ENCODE data around the gene AUTS2. TPM values are rescaled to one million over a fixed set of nuclear protein-coding genes. Genes with fewer than 3 reads are reported as not detected.

AUTS2 gene
- total RNA-seq, 3 donors from 2014 or later: 31.5 to 94.3 (median 81.3) TPM

DNA sequence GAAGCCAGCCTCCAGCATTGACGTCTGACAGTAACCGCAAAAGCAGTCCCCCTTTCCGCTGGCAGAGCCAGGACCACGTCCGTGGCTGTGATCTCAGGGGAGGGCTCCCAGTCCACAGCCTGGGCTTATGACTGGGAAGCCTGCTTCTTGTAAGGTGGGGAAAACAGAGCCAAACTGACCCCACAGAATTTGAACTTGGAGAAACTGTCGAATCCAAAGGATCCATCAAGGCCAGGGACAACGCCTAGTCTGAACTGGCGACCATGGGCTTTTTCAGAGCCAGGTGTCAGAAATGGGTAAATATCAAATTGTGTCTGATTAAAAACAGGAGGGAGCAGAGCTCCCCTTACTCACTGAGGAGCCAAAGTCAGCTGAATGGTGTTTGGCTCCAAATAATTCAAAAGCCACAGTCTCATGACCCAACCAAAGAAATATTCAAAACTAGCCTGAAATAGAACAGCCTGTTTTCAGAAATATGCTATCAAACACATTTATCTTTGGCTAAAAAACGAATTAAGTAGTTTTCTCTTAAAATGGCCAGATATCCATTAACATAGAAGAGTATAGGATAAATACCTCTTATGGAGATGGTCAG, 782.2 kb downstream of the AUTS2 start:
- intact Hi-C loops (cut with DNase I; ENCODE audit: low total_unique reads): no loop called here
- no peak for TF ChIP-seq CTCF (IDR thresholded peaks at IDR 0.05)
- TF ChIP-seq POLR2A (IDR thresholded peaks at IDR 0.05): no peak
- TF ChIP-seq POLR2AphosphoS5 (IDR thresholded peaks at IDR 0.05): peak in 1 of 3 donors; percentile 36
- no peak overlapping the region for H3K4me3 ChIP-seq

GRCh38 chr7:70383066-70383782, 784.9 kb downstream of the AUTS2 start:
- no peak for TF ChIP-seq CTCF (IDR thresholded peaks at IDR 0.05)
- TF ChIP-seq POLR2A (IDR thresholded peaks at IDR 0.05): no peak
- TF ChIP-seq POLR2AphosphoS5 (IDR thresholded peaks at IDR 0.05): no peak
- no peak overlapping the region for H3K27ac ChIP-seq
- no peaks in the 10 kb centered on the region for H3K27me3 ChIP-seq
- H3K4me3 ChIP-seq: no peak overlapping the region
- no peaks in the 10 kb centered on the region for H3K36me3 ChIP-seq
- no peak for DNase-seq (ENCODE audit: low spot score in 2 of 2)
- H3K4me1 ChIP-seq: no peaks in the 10 kb centered on the region
- no peaks in the 10 kb centered on the region for H3K9me3 ChIP-seq
- intact Hi-C loops (cut with DNase I; ENCODE audit: low total_unique reads): no loop called here

More for the DNA sequence above, 782.2 kb downstream of the AUTS2 start:
- Histone ChIP-seq H3K36me3 (no peaks in the 10 kb centered on the region), H3K4me1 (no peaks in the 10 kb centered on the region), H3K27ac (peak overlapping the region; percentile 22 to 33), H3K9me3 (no peaks in the 10 kb centered on the region), H3K27me3 (no peaks in the 10 kb centered on the region)
- DNase-seq (ENCODE audit: low spot score in 2 of 2): no peak

GRCh38 chr7:70384024-70384423, 785.7 kb downstream of the AUTS2 start:
- intact Hi-C loops (cut with DNase I; ENCODE audit: low total_unique reads): no loop called here
- DNase-seq (ENCODE audit: low spot score in 2 of 2): no peak
- H3K4me1 ChIP-seq: no peaks in the 10 kb centered on the region

DNA sequence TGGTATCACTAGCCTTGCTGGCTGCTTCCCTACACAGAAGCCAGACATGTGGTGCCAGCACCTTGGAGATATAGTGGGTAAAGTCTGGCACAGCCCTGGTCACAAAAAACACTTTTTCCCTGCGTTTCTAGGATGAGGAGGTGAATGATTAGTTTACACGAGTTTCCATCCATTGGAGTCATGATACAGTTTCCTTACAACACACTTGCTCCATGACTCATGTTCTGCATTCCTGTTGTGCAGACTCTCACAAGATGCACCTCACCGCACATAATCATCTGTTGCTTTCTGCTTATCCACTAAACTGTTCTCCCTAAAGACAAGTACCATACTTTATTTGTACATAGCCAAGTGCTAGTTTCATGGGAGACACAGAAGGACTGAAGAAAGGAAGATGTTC, 786.6 kb downstream of the AUTS2 start:
- Histone ChIP-seq H3K4me1 (no peaks in the 10 kb centered on the region), H3K27me3 (no peaks in the 10 kb centered on the region), H3K36me3 (no peaks in the 10 kb centered on the region), H3K27ac (no peak overlapping the region), H3K4me3 (no peak overlapping the region), H3K9me3 (no peaks in the 10 kb centered on the region)
- no peak for DNase-seq (ENCODE audit: low spot score in 2 of 2)
- TF ChIP-seq CTCF (IDR thresholded peaks at IDR 0.05) (no peak), POLR2AphosphoS5 (IDR thresholded peaks at IDR 0.05) (no peak), POLR2A (IDR thresholded peaks at IDR 0.05) (no peak)
- intact Hi-C loops (cut with DNase I; ENCODE audit: low total_unique reads): no loop called here

More at GRCh38 chr7:70384024-70384423, 785.7 kb downstream of the AUTS2 start:
- H3K4me3 ChIP-seq: no peak overlapping the region
- no peak overlapping the region for H3K27ac ChIP-seq
- no peaks in the 10 kb centered on the region for H3K9me3 ChIP-seq
- H3K27me3 ChIP-seq: no peaks in the 10 kb centered on the region
- H3K36me3 ChIP-seq: no peaks in the 10 kb centered on the region
- TF ChIP-seq POLR2A (IDR thresholded peaks at IDR 0.05) (no peak), POLR2AphosphoS5 (IDR thresholded peaks at IDR 0.05) (no peak), CTCF (IDR thresholded peaks at IDR 0.05) (no peak)

DNA sequence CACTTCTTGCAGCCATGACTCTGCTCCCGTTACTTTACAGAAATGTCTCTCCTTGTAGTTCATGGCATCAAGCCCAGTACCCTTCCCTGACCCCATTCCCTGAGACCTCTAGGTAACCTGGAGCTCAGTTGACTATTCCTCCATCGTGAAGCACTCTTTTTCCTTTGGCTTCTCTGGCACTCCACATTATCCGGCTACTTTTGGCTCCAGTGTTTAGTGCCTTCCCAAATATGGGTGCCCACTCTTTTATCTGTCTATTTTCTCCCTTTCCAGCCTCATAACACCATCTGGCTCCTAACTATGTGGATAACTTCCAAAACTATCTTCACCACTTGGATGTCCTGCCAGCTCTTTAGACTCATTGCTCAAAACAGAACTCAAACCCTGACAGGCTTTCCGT, 788.9 kb downstream of the AUTS2 start:
- no peaks in the 10 kb centered on the region for H3K9me3 ChIP-seq
- no peaks in the 10 kb centered on the region for H3K27me3 ChIP-seq
- no peak overlapping the region for H3K27ac ChIP-seq
- TF ChIP-seq POLR2A (IDR thresholded peaks at IDR 0.05): no peak
- no peak for TF ChIP-seq POLR2AphosphoS5 (IDR thresholded peaks at IDR 0.05)
- TF ChIP-seq CTCF (IDR thresholded peaks at IDR 0.05): no peak
- H3K4me3 ChIP-seq: no peak overlapping the region
- intact Hi-C loops (cut with DNase I; ENCODE audit: low total_unique reads): loop anchor here (1.0 kb wide), 1 partner anchor 37 kb away; no protein-coding TSS in a partner anchor
- DNase-seq (ENCODE audit: low spot score in 2 of 2): no peak
- no peaks in the 10 kb centered on the region for H3K36me3 ChIP-seq
- no peaks in the 10 kb centered on the region for H3K4me1 ChIP-seq

Measured in breast epithelium (tissue), 4 donors.